ENCODE measurements around the gene VPS35. TPM values are rescaled to one million over a fixed set of nuclear protein-coding genes. Genes with fewer than 3 reads are reported as not detected.

VPS35 gene
- total and polyA plus RNA-seq, 2 of the 13 experiments (the other 11 are each of a cell fraction or from before 2014, with no cell fraction given), result 30.7 to 136 TPM

GRCh38 chr16:46690281-46691178 lies 1.6 kb upstream of the VPS35 start (continued):
- TF ChIP-seq AKNA (CRISPR knock-in tag; IDR thresholded peaks at IDR 0.05; ENCODE audit: borderline replicate concordance), result no peak
- TF ChIP-seq THAP11 (CRISPR knock-in tag; IDR thresholded peaks at IDR 0.05), result peak; percentile 41; the same call in 1 of the 2 replicates
- no peak for TF ChIP-seq ZBTB33 (CRISPR knock-in tag; IDR thresholded peaks at IDR 0.05)
- TF ChIP-seq ZFYVE20 (CRISPR knock-in tag; IDR thresholded peaks at IDR 0.05; ENCODE audit: borderline replicate concordance, low read depth), result no peak
- no peak for TF ChIP-seq RFXANK (CRISPR knock-in tag; IDR thresholded peaks at IDR 0.05)
- no peak for TF ChIP-seq RXRB (CRISPR knock-in tag; IDR thresholded peaks at IDR 0.05; ENCODE audit: borderline replicate concordance)
- TF ChIP-seq ASH2L (IDR thresholded peaks at IDR 0.05; ENCODE audit: insufficient read length, low read depth, low read length), result no peak
- TF ChIP-seq KDM5A (IDR thresholded peaks at IDR 0.05; ENCODE audit: borderline replicate concordance, low read length), result no peak
- no peak for TF ChIP-seq PCBP1 (IDR thresholded peaks at IDR 0.05; ENCODE audit: borderline replicate concordance, low read depth, low read length)
- TF ChIP-seq BATF2 (CRISPR knock-in tag; IDR thresholded peaks at IDR 0.05), result 0 out of 2 replicates have a peak, but pooled peaks have one; percentile 12
- no peak for TF ChIP-seq ZBTB4 (CRISPR knock-in tag; IDR thresholded peaks at IDR 0.05; ENCODE audit: borderline replicate concordance)
- no peak for TF ChIP-seq RAD51 (IDR thresholded peaks at IDR 0.05; ENCODE audit: borderline replicate concordance)
- no peak for TF ChIP-seq ZEB1 (IDR thresholded peaks at IDR 0.05; ENCODE audit: insufficient replicate concordance, low read depth)
- TF ChIP-seq ZNF180 (CRISPR knock-in tag; IDR thresholded peaks at IDR 0.05; ENCODE audit: borderline replicate concordance, low read depth), result no peak
- no peak for TF ChIP-seq ZBTB21 (CRISPR knock-in tag; IDR thresholded peaks at IDR 0.05)
- no peak for TF ChIP-seq ZNF296 (CRISPR knock-in tag; conservative IDR thresholded peaks at IDR 0.05)
- no peak for TF ChIP-seq ZNF652 (CRISPR knock-in tag; IDR thresholded peaks at IDR 0.05; ENCODE audit: borderline replicate concordance, low read depth)
- no peak for TF ChIP-seq DR1 (CRISPR knock-in tag; IDR thresholded peaks at IDR 0.05)
